Measurements from ENCODE around the gene PRM3. TPM values are rescaled to one million over a fixed set of nuclear protein-coding genes. Genes with fewer than 3 reads are reported as not detected.

Gene PRM3
- total and polyA plus RNA-seq, 2 donors (not counting 1 experiment from before 2014, with no cell fraction given), result not detected

DNA sequence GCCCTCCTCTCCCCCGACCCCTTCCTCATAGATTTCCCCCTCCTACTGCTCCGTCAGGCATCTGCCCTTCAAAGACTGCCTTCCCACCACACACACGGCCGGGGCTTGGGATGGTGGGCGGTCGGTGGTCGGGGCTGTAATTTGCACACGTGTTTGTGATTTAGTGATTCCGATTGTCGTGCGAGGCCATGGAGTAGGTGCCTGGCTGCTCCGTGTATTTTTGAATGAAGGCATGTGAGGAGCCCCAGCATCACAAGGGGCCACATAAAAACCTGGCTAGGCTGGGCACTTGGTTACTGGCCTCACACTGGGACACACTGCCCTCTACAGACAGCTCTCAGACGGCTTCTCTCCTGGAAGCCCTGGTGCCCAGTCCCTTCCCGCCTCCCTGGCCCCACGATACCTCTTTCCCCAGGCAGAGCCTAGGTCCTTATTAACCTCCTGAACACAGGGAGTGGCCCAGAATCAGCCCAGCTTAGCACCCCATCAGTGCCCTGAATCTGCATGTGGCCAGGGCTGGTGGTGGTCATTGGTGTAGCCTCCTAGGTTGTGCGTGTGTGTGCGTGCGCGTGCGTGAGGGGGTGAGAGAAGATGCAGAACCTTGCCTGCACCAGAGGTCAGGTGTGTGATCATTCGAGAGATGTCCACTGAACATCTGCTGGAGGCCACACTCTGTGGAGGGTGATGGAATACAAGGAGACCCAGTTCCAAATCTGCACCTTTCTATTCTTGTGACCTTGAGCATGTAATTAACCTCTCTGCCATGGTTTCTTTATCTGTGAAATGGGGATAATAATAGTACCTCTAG, 16.1 kb downstream of the PRM3 start:
- H3K4me1 Mint-ChIP-seq, result peaks cover 46% of the 10 kb centered on the region
- TF ChIP-seq EZH2 (IDR thresholded peaks at IDR 0.05; ENCODE audit: borderline replicate concordance, insufficient read depth, low read depth, low read length, poor library complexity, severe bottlenecking), result no peak
- TF ChIP-seq CTCF (IDR thresholded peaks at IDR 0.05), result peak; percentile 57
- H3K27ac Mint-ChIP-seq, result peak overlapping the region; percentile 96
- Histone ChIP-seq H2AFZ (ENCODE audit: insufficient read depth, low read depth, low read length, poor library complexity, severe bottlenecking) (peak overlapping the region; percentile 97), H3K27ac (ENCODE audit: low read length in 2 of 2) (no peak overlapping the region), H3K4me1 (ENCODE audit: control insufficient read depth in 2 of 2, insufficient read depth in 2 of 2, low read length in 2 of 2) (peaks cover 48 to 55% of the 10 kb centered on the region in 2 donors), H4K20me1 (ENCODE audit: control insufficient read depth, insufficient read depth, low read length, poor library complexity, severe bottlenecking) (peaks cover 33% of the 10 kb centered on the region), H3K9me3 (ENCODE audit: control extremely low read depth in 1 of 3, control insufficient read depth in 2 of 3, insufficient read depth in 1 of 3, low read length in 2 of 3) (no peaks in the 10 kb centered on the region), H3K4me3 (ENCODE audit: control extremely low read depth in 1 of 5, extremely low read depth in 1 of 5, insufficient read depth in 1 of 5, low read depth in 2 of 5, low read length in 4 of 5) (peak overlapping the region; percentile 6 to 90 (median 72)), H3K79me2 (ENCODE audit: control insufficient read depth, insufficient read depth, low read length) (peaks cover 15% of the 10 kb centered on the region), H3K27me3 (replicated peaks in 1 of 4; ENCODE audit: control extremely low read depth in 1 of 4, control insufficient read depth in 3 of 4, insufficient read depth in 4 of 4, low read length in 3 of 4) (no peaks in the 10 kb centered on the region), H3K9ac (ENCODE audit: low read length) (peak overlapping the region; percentile 91), H3K4me2 (replicated peaks; ENCODE audit: low read depth, low read length, poor library complexity, severe bottlenecking) (peak overlapping the region; percentile 98), H3K36me3 (replicated peaks in 1 of 2; ENCODE audit: control extremely low read depth in 1 of 2, control insufficient read depth in 1 of 2, extremely low read depth in 1 of 2, insufficient read depth in 2 of 2, low read length in 1 of 2) (peaks cover 2 to 10% of the 10 kb centered on the region in 2 experiments)
- ChIA-PET POLR2A (interaction anchor here (0.5 to 5.8 kb wide), 10 partner anchors 16 to 293 kb away, joined by 3 to 89 read pairs (median 14); partner anchors contain the start of gene PRM3), CTCF (interaction anchor here (0.6 to 10.3 kb wide), 22 partner anchors 9 to 362 kb away, joined by 3 to 223 read pairs (median 4); partner anchors contain the start of gene PRM3)
- peak overlapping the region; percentile 99 for H3K4me3 Mint-ChIP-seq
- H3K27me3 Mint-ChIP-seq, result no peaks in the 10 kb centered on the region
- intact Hi-C loops (cut with micrococcal nuclease), result loop anchor here (1.0 to 10.0 kb wide), 5 partner anchors 180 to 657 kb away; partner anchors contain the start of genes GSPT1 and NUBP1
- DNase-seq (peak; percentile 66), ATAC-seq (ENCODE audit: low read depth) (no peak)
- 27% methylated on average over 18 of the region's 21 CpGs for WGBS (ENCODE audit: insufficient coverage)
- no peaks in the 10 kb centered on the region for H3K9me3 Mint-ChIP-seq (ENCODE audit: insufficient read depth)

All from B cell (primary cell).